Upper lobe of left lung (tissue), 6 donors: ENCODE measurements around the gene TOR1AIP2. TPM values are rescaled to one million over a fixed set of nuclear protein-coding genes. Genes with fewer than 3 reads are reported as not detected.

ENCODE experiments used
- ATAC-seq, 2 donors: fragments of 200-7000 bp; cut with Tn5 transposase; one replicate each; pipeline ENCODE4 v1.9.1; 2022; ENCODE audit warnings: mild to moderate bottlenecking in 2 of 2, moderate library complexity in 2 of 2; ENCODE audit not compliant: low FRiP score in 2 of 2
- DNase-seq, 2 donors: peaks; one replicate each; pipeline ENCODE4 v3.0.0-alpha.2; 2019 to 2020
- H3K27ac ChIP-seq, 4 donors: fragments of 200-600 bp; sonication (generic); one replicate each; pipeline ENCODE4 v1.5.1; 2016 to 2019
- H3K27me3 ChIP-seq, 4 donors: fragments of 200-600 bp; sonication (generic); one replicate each; pipeline ENCODE4 v1.5.1; 2017 to 2019
- H3K36me3 ChIP-seq, 4 donors: fragments of 200-600 bp; sonication (generic); one replicate each; pipeline ENCODE4 v1.5.1; 2016 to 2019
- H3K4me1 ChIP-seq, 4 donors: fragments of 200-600 bp; sonication (generic); one replicate each; pipeline ENCODE4 v1.5.1; 2018 to 2019
- H3K4me3 ChIP-seq, 4 donors: fragments of 200-600 bp; sonication (generic); one replicate each; pipeline ENCODE4 v1.5.1; 2017 to 2019; ENCODE audit warnings: mild to moderate bottlenecking in 2 of 4, moderate library complexity in 1 of 4
- H3K9me3 ChIP-seq, 4 donors: fragments of 200-600 bp; sonication (generic); one replicate each; pipeline ENCODE4 v1.5.1; 2018 to 2019
- CTCF ChIP-seq, 6 experiments: fragments of 450-650 bp in 4 of 6; fragments of 200-600 bp in 2 of 6; sonication (generic) in 2 of 6; IDR thresholded peaks; one replicate each; pipeline ENCODE4 v1.5.1; 2016 to 2019; ENCODE audit warnings: antibody characterized with exemption in 6 of 6
- EP300 ChIP-seq, 4 donors: sonication (generic); formaldehyde crosslinking; IDR thresholded peaks; one replicate each; pipeline ENCODE4 v1.5.1; 2017; ENCODE audit warnings: antibody characterized with exemption in 4 of 4, control low read depth in 2 of 4
- POLR2A ChIP-seq, 4 donors: fragments of 450-650 bp; IDR thresholded peaks; one replicate each; pipeline ENCODE4 v1.5.1; 2016 to 2017; ENCODE audit warnings: antibody characterized with exemption in 4 of 4, mild to moderate bottlenecking in 2 of 4
- POLR2AphosphoS5 ChIP-seq, 2 donors: sonication (generic); formaldehyde crosslinking; IDR thresholded peaks; one replicate each; pipeline ENCODE4 v1.5.1; 2017; ENCODE audit warnings: antibody characterized with exemption in 2 of 2
- WGBS, 2 donors: methylation state at CpG; one replicate each; pipeline ENCODE4 v1.1.5; 2017 to 2018; 5-methylcytosine and 5-hydroxymethylcytosine counted together
- total RNA-seq, 6 donors: library from RNA; depleted of rRNA in 4 of 6; stranded (reverse); fragments of >200 nt in 4 of 6; gene quantifications; one replicate each; pipeline versions ENCODE4 v1.1.0 to v1.2.1, GENCODE V29; 2016 to 2021
- donor health status: DM: no; HTN: no; CAD: no; lungs with moderate emphysema.
- donor health status: DM: no; HTN: yes; CAD: no; lungs with severe emphysema.

The TOR1AIP2 gene
- total RNA-seq, 6 donors from 2014 or later, result 59.7 to 145 (median 81.2) TPM

DNA sequence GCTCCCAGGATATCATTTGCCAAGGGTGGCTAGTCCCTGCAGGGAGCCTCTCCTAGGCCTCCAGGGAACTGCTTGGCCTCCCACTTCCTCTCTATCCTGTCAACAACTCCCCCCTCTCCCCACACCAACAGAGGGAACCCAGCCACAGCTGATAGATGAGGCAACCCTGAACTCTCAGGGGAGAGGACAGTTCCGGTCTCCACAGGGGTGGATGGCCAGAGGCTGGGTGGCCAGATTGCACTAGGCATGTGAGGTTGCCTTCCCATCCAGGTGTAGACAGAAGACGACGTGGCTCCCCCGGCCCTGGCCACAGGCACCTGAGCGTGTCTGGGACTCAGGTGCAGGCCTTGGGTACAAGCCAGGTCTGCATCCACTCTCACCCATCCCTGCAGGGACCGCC lies 53.3 kb downstream of the TOR1AIP2 start:
- H3K27ac ChIP-seq, result no peak overlapping the region
- H3K4me1 ChIP-seq, result peaks cover 0 to 3% (median 0%) of the 10 kb centered on the region in 4 donors
- H3K36me3 ChIP-seq, result no peaks in the 10 kb centered on the region
- no peaks in the 10 kb centered on the region for H3K9me3 ChIP-seq
- no peaks in the 10 kb centered on the region for H3K27me3 ChIP-seq
- DNase-seq (peak; percentile 20 to 39), ATAC-seq (no peak)
- 84 to 92% methylated on average over 5 to 6 of the region's 6 CpGs for WGBS, 2 donors
- TF ChIP-seq POLR2AphosphoS5 (IDR thresholded peaks at IDR 0.05) (no peak), CTCF (IDR thresholded peaks at IDR 0.05) (no peak), EP300 (IDR thresholded peaks at IDR 0.05) (no peak)
- H3K4me3 ChIP-seq, result no peak overlapping the region

DNA sequence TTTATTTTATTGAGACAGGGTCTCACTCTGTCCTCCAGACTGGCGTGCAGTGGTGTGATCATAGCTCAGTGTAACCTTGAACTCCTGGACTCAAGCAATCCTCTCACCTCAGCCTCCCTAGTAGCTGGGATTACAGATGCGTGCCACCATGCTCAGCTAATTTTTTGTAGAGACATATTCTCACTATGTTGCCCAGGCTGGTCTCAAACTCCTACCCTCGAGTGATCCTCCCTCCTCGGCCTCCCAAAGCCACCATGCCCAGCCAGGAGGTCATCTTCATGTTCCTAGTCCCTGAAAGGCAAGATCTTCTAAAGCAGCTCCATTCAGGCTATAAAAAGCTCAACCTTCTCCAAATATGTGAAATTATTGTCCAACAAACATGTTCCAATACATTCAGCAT lies 53.9 kb downstream of the TOR1AIP2 start:
- ATAC-seq, result no peak
- H3K4me1 ChIP-seq, result peaks cover 0 to 3% (median 0%) of the 10 kb centered on the region in 4 donors
- H3K9me3 ChIP-seq, result no peaks in the 10 kb centered on the region
- TF ChIP-seq EP300 (IDR thresholded peaks at IDR 0.05), result no peak
- DNase-seq, result no peak
- no peaks in the 10 kb centered on the region for H3K36me3 ChIP-seq
- 91 to 92% methylated on average over 4 of the region's 4 CpGs for WGBS, 2 donors
- H3K27ac ChIP-seq, result no peak overlapping the region
- H3K4me3 ChIP-seq, result no peak overlapping the region
- H3K27me3 ChIP-seq, result no peaks in the 10 kb centered on the region

DNA sequence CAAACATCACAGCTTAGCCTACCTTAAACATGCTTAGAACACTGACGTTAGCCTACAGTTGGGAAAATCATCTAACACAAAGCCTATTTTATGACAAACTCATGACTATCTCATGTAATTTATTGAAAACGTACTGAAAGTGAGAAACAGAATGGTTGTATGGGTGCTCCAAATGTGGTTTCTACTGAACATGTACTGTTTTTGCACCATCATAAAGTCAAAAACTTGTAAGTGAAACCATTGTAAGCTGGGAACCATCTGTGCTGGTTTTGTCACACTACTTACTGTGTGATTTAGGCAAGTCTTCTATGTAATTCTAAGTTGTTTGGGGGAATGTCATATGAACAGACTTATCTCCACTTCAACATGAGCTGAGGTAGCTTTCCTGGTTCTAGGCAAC lies 55.5 kb downstream of the TOR1AIP2 start:
- Histone ChIP-seq H3K27me3 (no peaks in the 10 kb centered on the region), H3K4me3 (no peak overlapping the region), H3K27ac (no peak overlapping the region), H3K4me1 (peaks cover 0 to 3% (median 1%) of the 10 kb centered on the region in 4 donors), H3K36me3 (no peaks in the 10 kb centered on the region), H3K9me3 (no peaks in the 10 kb centered on the region)
- TF ChIP-seq EP300 (IDR thresholded peaks at IDR 0.05) (no peak), CTCF (IDR thresholded peaks at IDR 0.05) (no peak), POLR2A (IDR thresholded peaks at IDR 0.05) (no peak), POLR2AphosphoS5 (IDR thresholded peaks at IDR 0.05) (no peak)
- 77 to 93% methylated on average over 2 of the region's 2 CpGs for WGBS, 2 donors
- DNase-seq (no peak), ATAC-seq (no peak)

DNA sequence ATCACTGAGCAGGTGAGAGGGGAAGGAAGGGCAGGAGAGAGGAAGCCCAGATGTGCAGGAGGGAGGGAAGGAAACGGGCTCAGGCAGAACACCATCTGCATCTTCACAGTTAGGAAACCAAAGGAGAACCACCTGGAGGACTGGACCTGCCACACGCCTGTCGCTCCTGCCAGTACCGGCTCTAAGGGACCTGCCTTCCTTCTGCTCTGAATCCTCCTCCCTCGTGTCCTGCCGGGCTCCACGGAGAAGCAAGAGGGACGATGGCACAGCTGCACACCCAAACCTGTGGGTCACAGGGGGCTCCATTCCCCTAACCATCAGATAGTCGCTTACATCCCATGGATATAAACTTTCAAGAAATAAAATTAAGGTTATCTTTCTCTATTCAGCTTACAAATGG lies 56.1 kb downstream of the TOR1AIP2 start:
- Histone ChIP-seq H3K4me3 (no peak overlapping the region), H3K4me1 (peaks cover 0 to 5% (median 2%) of the 10 kb centered on the region in 4 donors), H3K27me3 (no peaks in the 10 kb centered on the region), H3K9me3 (no peaks in the 10 kb centered on the region), H3K36me3 (no peaks in the 10 kb centered on the region), H3K27ac (no peak overlapping the region)
- ATAC-seq (no peak), DNase-seq (no peak)
- TF ChIP-seq POLR2A (IDR thresholded peaks at IDR 0.05) (no peak), CTCF (IDR thresholded peaks at IDR 0.05) (no peak), EP300 (IDR thresholded peaks at IDR 0.05) (no peak), POLR2AphosphoS5 (IDR thresholded peaks at IDR 0.05) (no peak)
- WGBS, 2 donors, result 82 to 84% methylated on average over 9 of the region's 9 CpGs

DNA sequence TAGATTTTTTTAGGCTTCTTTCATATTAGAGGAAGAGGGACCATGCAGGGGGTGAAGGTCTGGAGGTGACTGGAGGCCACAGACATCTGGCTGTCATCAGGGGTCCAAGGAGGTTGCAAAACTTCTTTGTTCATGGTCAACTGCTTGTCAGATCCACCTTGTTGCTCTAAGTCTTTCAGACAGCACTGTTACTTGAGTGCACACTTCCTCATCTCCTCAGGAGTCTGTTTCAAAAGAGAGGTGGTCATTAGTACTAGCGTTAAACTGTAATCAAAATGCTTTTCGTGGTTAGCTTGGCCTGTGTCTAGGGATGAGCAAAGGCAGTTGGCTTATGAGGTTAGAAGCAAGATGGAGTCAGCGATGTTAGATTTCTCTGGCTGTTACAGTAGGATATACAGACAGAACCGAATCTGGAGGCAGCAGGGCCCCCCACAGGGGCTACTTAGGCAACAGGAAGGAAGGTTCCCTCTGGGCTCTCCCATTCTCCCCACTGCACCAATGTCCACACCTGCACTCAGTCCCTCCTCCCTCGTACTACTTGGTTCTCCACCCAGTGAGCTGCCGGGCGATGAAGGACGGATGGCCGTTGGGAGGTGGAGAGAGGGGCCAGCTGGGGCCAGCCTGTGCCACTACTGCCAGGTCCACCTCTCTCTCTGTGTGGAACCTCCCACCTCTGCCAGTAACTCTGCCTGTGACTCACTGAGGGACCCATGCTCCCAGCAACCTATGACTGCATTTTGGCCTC lies 57.2 kb downstream of the TOR1AIP2 start:
- no peaks in the 10 kb centered on the region for H3K9me3 ChIP-seq
- H3K27me3 ChIP-seq, result no peaks in the 10 kb centered on the region
- H3K36me3 ChIP-seq, result no peaks in the 10 kb centered on the region
- DNase-seq (peak; percentile 12 to 49), ATAC-seq (no peak)
- H3K4me1 ChIP-seq, result peaks cover 6 to 12% (median 12%) of the 10 kb centered on the region in 4 donors
- H3K4me3 ChIP-seq, result no peak overlapping the region
- TF ChIP-seq POLR2AphosphoS5 (IDR thresholded peaks at IDR 0.05) (no peak), EP300 (IDR thresholded peaks at IDR 0.05) (no peak), POLR2A (IDR thresholded peaks at IDR 0.05) (no peak), CTCF (IDR thresholded peaks at IDR 0.05) (no peak)
- H3K27ac ChIP-seq, result no peak overlapping the region
- WGBS, 2 donors, result 61 to 87% methylated on average over 9 of the region's 9 CpGs
